ENCODE measurements around the gene CSMD2.

GRCh38 chr1:34213956-34214355, 48.9 kb upstream of the CSMD2 start:
- TF ChIP-seq CTCF (IDR thresholded peaks at IDR 0.05): no peak
- TF ChIP-seq POLR2A (IDR thresholded peaks at IDR 0.05): no peak
